ENCODE data around the gene PLPP7.

The PLPP7 gene

DNA sequence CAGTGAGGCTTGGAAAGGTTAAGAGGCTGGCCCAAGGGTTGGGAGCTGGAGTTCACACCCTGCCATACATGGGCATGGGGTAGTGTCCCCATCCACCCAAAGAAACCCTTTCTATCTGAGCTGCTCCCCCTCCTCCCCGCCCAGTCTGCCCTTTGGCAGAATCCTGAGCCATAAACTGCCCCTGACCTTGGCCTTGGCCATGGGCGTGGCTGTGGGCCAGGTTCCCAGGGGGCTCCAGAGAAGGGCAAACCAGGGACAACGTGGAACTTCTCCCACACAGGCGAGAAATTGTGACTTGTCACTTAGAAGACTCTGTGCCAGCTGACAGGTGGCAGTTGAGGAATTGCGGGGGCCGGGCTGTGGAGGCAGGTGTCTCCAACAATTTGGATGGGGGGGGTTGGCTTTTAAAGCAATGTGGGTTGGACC is 18.0 kb upstream of the PLPP7 start:
- TF ChIP-seq, protein P1, sequence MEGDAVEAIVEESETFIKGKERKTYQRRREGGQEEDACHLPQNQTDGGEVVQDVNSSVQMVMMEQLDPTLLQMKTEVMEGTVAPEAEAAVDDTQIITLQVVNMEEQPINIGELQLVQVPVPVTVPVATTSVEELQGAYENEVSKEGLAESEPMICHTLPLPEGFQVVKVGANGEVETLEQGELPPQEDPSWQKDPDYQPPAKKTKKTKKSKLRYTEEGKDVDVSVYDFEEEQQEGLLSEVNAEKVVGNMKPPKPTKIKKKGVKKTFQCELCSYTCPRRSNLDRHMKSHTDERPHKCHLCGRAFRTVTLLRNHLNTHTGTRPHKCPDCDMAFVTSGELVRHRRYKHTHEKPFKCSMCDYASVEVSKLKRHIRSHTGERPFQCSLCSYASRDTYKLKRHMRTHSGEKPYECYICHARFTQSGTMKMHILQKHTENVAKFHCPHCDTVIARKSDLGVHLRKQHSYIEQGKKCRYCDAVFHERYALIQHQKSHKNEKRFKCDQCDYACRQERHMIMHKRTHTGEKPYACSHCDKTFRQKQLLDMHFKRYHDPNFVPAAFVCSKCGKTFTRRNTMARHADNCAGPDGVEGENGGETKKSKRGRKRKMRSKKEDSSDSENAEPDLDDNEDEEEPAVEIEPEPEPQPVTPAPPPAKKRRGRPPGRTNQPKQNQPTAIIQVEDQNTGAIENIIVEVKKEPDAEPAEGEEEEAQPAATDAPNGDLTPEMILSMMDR (IDR thresholded peaks at IDR 0.05; ENCODE audit: low read depth, low read length) = no peak
- no peak overlapping the region for H3K4me3 ChIP-seq (ENCODE audit: low read depth, low read length)

DNA sequence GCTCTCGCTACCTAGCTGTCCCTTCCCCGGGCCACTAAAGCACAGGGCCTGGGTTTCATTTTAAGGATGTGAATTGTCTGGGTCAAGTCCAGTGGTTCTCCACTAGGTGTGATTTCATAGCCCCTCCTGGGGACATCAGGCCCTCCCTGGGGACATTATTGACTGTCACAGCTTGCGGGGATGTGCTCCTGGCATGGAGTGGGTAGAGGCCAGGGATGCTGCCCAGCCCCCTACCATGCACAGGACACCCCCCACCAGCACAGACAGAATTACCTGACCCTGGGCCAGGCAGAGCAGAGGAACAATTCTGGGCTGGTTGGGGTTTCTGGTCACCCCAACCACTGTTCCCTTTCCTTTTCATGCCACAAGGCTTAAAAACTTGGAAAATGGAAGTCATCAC is 17.3 kb upstream of the PLPP7 start:
- TF ChIP-seq, protein P1 (IDR thresholded peaks at IDR 0.05; ENCODE audit: low read depth, low read length) = no peak
- H3K4me3 ChIP-seq (ENCODE audit: low read depth, low read length) = no peak overlapping the region

DNA sequence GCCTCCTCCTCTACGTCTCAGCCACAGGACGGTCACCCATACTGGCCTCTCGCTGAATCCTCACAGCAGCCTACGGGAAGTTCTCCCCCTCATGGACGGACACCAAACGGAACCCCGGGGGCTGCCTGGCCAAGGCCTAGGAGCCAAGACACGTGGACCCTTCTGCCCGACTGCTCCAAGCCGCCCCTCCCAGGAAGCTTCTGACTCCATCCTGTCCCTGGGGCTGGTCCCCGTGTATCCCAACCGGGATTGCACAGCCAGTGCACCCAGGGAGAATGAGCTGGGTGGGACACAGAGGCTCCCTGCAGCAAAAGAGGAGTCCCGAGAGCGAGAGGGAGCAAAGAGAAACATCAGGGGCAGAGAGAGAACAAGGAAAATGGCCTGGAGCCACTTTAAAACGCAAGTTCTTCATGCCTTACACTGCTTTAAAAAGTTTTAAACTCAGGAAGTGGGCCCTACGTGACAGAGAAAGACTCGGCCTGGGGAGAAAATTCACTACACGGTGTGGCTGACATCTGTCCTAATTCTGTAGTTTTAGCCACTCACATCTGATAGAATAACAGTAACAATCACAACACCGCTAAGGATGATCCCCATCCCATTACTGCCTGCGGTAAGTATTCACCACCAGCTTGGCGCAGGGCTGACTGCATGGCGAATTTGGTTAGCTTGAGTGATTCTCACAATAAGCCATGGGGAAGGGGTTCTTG is 16.2 kb upstream of the PLPP7 start:
- TF ChIP-seq, protein P1 (IDR thresholded peaks at IDR 0.05; ENCODE audit: low read depth, low read length) = no peak
- H3K4me3 ChIP-seq (ENCODE audit: low read depth, low read length) = no peak overlapping the region

DNA sequence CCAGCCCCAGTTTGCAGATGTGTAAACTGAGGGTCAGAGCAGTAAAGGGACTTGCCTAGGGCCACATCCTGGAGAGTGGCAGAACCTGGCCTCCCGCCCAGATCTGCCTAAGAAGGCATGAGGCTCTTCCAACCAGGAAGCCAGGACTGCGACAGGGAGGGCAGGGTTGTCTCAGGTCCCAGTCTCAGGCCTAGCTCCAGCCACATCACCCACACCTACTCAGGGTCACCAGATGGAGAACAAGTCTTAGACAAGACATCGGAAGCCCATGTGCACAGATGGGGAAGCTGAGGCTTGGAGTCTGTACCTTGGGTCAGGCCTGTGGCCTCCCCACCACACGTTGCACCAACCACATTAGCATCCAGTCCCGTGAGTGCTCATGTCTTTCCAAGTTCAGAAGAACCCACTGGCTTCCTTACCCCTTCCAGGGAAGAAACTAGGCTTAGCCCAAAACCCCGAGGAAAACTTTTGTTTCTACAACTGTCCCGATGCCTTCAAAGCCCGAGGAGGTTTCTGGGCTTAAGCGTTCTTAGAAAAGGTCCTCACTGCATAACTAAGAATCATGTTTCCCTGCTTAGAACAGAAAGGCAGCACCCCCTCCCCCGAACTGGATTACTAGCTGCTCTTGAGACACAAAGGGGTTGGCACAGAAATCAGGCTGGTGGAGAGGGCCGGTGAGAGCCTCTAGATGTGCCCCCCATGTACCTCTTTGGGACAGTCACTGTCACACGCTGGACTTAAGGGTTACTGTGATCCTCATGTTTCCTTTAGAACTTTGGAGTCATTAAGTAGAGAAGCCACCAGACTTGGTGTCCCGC is 15.5 kb upstream of the PLPP7 start:
- no peak overlapping the region for H3K4me3 ChIP-seq (ENCODE audit: low read depth, low read length)
- TF ChIP-seq, protein P1 (IDR thresholded peaks at IDR 0.05; ENCODE audit: low read depth, low read length) = no peak

DNA sequence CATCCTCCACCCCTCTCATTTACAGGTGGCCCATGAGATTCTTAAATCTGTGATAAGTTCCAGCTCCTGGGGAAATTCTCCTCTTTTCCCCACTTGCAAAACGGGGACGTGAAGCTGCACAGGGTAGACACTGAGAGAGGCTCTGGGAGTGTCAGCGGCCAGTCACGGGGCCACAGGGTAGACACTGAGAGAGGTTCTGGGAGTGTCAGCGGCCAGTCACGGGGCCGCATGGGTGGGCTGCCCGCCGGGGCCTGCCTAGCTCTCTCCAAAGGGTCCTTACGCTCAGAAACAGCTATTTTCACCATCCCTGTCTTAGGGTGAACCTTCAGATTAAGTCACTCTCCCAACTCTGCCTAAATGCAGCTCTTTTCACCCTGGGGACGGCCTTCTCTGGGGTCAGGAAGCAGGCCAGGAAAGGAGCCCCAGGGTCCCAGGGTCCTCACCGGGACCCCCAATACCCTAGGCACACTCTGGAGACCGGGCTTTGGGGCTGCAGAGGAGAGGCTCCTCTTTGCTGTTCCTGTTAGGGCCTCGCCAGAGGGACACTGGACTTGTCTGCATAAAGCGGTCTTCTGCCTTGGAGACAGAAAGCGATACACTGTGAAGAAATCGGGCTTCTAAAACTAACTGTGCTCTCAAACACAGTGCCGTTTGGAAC is 14.7 kb upstream of the PLPP7 start:
- no peak overlapping the region for H3K4me3 ChIP-seq (ENCODE audit: low read depth, low read length)
- TF ChIP-seq, protein P1 (IDR thresholded peaks at IDR 0.05; ENCODE audit: low read depth, low read length) = no peak

DNA sequence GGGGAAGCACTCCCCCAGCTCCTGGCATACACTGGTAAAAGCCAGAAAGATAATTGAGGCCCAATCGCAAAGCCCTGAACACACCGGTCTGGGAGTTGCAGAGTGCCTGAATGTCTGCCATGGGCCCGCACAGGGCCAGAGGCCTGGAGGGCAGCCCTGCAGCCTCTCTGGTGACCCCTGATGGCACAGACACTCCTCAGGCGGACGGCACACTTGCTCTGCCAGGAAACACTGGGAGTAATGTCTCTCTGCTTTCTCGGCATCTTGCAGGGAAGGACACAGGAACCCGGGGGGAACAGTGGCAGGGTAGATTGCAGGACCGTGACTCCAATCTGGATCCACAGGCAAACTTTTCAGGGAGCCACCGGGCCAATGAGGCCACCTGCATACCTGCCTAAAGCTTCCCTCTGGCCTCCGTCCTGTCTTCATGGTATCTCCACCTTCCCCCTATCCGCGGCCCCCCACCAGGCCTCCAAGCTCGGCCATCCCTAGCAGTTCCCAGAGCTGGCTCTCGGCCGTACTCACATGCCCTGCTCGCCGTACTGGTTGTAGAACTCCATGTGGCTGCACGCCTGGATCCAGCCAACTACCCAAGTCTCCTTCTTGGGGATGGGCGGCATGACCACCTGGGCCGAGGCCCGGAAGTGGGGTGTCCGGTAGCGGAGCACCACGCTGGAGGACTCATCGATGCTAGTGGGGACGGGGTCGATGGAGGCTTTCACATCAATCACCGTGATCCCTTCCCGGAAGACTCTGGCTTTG is 14.0 kb upstream of the PLPP7 start:
- no peak overlapping the region for H3K4me3 ChIP-seq (ENCODE audit: low read depth, low read length)
- TF ChIP-seq, protein P1 (IDR thresholded peaks at IDR 0.05; ENCODE audit: low read depth, low read length) = no peak
